HepG2 (cell line): ENCODE results near the gene RCC1. TPM values are rescaled to one million over a fixed set of nuclear protein-coding genes. Genes with fewer than 3 reads are reported as not detected.

Experiments used
- BHLHE40 ChIP-seq: IDR thresholded peaks from 2 replicates; pipeline ENCODE4 v1.6.1; 2011; ENCODE audit warnings: low read length, improper control_type of control experiment
- CEBPB ChIP-seq: IDR thresholded peaks from 2 replicates; pipeline ENCODE4 v1.6.1; 2011; ENCODE audit warnings: low read depth, low read length, improper control_type of control experiment, borderline replicate concordance
- FOXM1 ChIP-seq: sonication (generic); formaldehyde crosslinking; IDR thresholded peaks from 2 replicates; pipeline ENCODE4 v1.5.0; 2020; ENCODE audit warnings: missing genetic modification reagents
- HNRNPH1 ChIP-seq: fragments of 200-400 bp; formaldehyde crosslinking; optimal IDR thresholded peaks from 2 replicates; pipeline ENCODE3; 2017; ENCODE audit warnings: mild to moderate bottlenecking, low read depth, low read length
- HNRNPUL1 ChIP-seq: fragments of 200-400 bp; formaldehyde crosslinking; IDR thresholded peaks from 2 replicates; pipeline ENCODE4 v1.6.1; 2017; ENCODE audit warnings: low read depth, mild to moderate bottlenecking, low read length, moderate library complexity
- KAT2B ChIP-seq: fragments of 150-350 bp; IDR thresholded peaks from 2 replicates; pipeline ENCODE4 v1.6.1; 2014; ENCODE audit warnings: low read depth, low read length, borderline replicate concordance
- MXD4 ChIP-seq: IDR thresholded peaks from 2 replicates; pipeline ENCODE4 v1.6.1; 2016; ENCODE audit warnings: mild to moderate bottlenecking, missing biosample characterization, missing genetic modification reagents
- RBAK ChIP-seq: sonication (generic); formaldehyde crosslinking; IDR thresholded peaks from 2 replicates; pipeline ENCODE4 v1.5.1; 2020; ENCODE audit warnings: mild to moderate bottlenecking, missing genetic modification reagents
- RFX5 ChIP-seq: IDR thresholded peaks from 2 replicates; pipeline ENCODE4 v1.6.1; 2011; ENCODE audit warnings: low read depth, low read length, improper control_type of control experiment
- SMAD3 ChIP-seq: sonication (generic); formaldehyde crosslinking; IDR thresholded peaks from 2 replicates; pipeline ENCODE4 v1.4.0; 2020; ENCODE audit warnings: missing genetic modification reagents
- TAF15 ChIP-seq: fragments of 200-400 bp; formaldehyde crosslinking; IDR thresholded peaks from one replicate; pipeline ENCODE4 v1.6.1; 2018; ENCODE audit warnings: mild to moderate bottlenecking, low read depth, low read length; ENCODE audit not compliant: poor library complexity, severe bottlenecking
- ZBTB3 ChIP-seq: sonication (generic); formaldehyde crosslinking; IDR thresholded peaks from 2 replicates; pipeline ENCODE4 v1.4.0; 2020; ENCODE audit warnings: low read depth, mild to moderate bottlenecking, moderate library complexity, missing genetic modification reagents, borderline replicate concordance
- ZC3H4 ChIP-seq: sonication (generic); formaldehyde crosslinking; IDR thresholded peaks from 2 replicates; pipeline ENCODE4 v1.4.0; 2020; ENCODE audit warnings: missing genetic modification reagents, borderline replicate concordance
- ZNF224 ChIP-seq: sonication (generic); formaldehyde crosslinking; IDR thresholded peaks from 2 replicates; pipeline ENCODE4 v1.5.0; 2020; ENCODE audit warnings: mild to moderate bottlenecking, missing genetic modification reagents
- ZNF234 ChIP-seq: sonication (generic); formaldehyde crosslinking; conservative IDR thresholded peaks from 2 replicates; pipeline ENCODE4 v1.5.1; 2020; ENCODE audit warnings: mild to moderate bottlenecking, missing genetic modification reagents
- ZNF264 ChIP-seq: sonication (generic); formaldehyde crosslinking; IDR thresholded peaks from 2 replicates; pipeline ENCODE4 v1.4.0; 2020; ENCODE audit warnings: missing genetic modification reagents
- ZNF333 ChIP-seq: sonication (generic); formaldehyde crosslinking; IDR thresholded peaks from 2 replicates; pipeline ENCODE4 v1.4.0; 2020; ENCODE audit warnings: mild to moderate bottlenecking, missing genetic modification reagents, borderline replicate concordance
- ZNF775 ChIP-seq: sonication (generic); formaldehyde crosslinking; IDR thresholded peaks from 2 replicates; pipeline ENCODE4 v1.4.0; 2020; ENCODE audit warnings: missing genetic modification reagents, mild to moderate bottlenecking, moderate library complexity, borderline replicate concordance
- polyA plus RNA-seq, 8 experiments: library from polyadenylated mRNA; depleted of rRNA in 3 of 8; stranded (reverse) in 7 of 8; unstranded in 1 of 8; fragments of >200 nt; fragmentation: Illumina TruSeq in 4 of 8; extraction: Trizol in 4 of 8; gene quantifications; 2 replicates each; pipeline versions ENCODE4 v1.2.1 to v1.2.3, GENCODE V29; 2011 to 2016; ENCODE audit warnings: low read depth in 4 of 8, missing spikeins in 1 of 8, mixed read lengths in 1 of 8; ENCODE audit not compliant: insufficient read depth in 1 of 8
- total RNA-seq, 5 experiments: library from RNA; depleted of rRNA; stranded (reverse); fragments of >200 nt; fragmentation: Illumina TruSeq; extraction: Trizol; gene quantifications; 2 replicates each; pipeline ENCODE4 v1.2.3, GENCODE V29; 2016; ENCODE audit warnings: low read depth in 1 of 5
- TF ChIP-seq, protein P1 (sequence below), 2 experiments: sonication (generic) in 1 of 2; formaldehyde crosslinking in 1 of 2; IDR thresholded peaks; 2 replicates each; pipeline versions ENCODE4 v1.5.1 to v1.6.1; 2011 to 2020; ENCODE audit warnings: borderline replicate concordance in 1 of 2, low read depth in 1 of 2, low read length in 1 of 2, mild to moderate bottlenecking in 1 of 2, missing genetic modification reagents in 1 of 2, moderate library complexity in 1 of 2
- TF ChIP-seq, protein P2 (sequence below): sonication (generic); formaldehyde crosslinking; IDR thresholded peaks from 2 replicates; pipeline ENCODE4 v1.4.0; 2020; ENCODE audit warnings: missing genetic modification reagents; ENCODE audit errors: not compliant biosample characterization
- TF ChIP-seq, protein P3 (sequence below): sonication (generic); formaldehyde crosslinking; IDR thresholded peaks from 2 replicates; pipeline ENCODE4 v1.5.0; 2020; ENCODE audit warnings: mild to moderate bottlenecking, missing genetic modification reagents
- TF ChIP-seq, protein P4 (sequence below): sonication (generic); formaldehyde crosslinking; IDR thresholded peaks from 2 replicates; pipeline ENCODE4 v1.4.0; 2020; ENCODE audit warnings: missing genetic modification reagents

RCC1 gene
- total and polyA plus RNA-seq, 2 of the 13 experiments (the other 11 are each of a cell fraction or from before 2014, with no cell fraction given): 47.2 to 80.8 TPM

DNA sequence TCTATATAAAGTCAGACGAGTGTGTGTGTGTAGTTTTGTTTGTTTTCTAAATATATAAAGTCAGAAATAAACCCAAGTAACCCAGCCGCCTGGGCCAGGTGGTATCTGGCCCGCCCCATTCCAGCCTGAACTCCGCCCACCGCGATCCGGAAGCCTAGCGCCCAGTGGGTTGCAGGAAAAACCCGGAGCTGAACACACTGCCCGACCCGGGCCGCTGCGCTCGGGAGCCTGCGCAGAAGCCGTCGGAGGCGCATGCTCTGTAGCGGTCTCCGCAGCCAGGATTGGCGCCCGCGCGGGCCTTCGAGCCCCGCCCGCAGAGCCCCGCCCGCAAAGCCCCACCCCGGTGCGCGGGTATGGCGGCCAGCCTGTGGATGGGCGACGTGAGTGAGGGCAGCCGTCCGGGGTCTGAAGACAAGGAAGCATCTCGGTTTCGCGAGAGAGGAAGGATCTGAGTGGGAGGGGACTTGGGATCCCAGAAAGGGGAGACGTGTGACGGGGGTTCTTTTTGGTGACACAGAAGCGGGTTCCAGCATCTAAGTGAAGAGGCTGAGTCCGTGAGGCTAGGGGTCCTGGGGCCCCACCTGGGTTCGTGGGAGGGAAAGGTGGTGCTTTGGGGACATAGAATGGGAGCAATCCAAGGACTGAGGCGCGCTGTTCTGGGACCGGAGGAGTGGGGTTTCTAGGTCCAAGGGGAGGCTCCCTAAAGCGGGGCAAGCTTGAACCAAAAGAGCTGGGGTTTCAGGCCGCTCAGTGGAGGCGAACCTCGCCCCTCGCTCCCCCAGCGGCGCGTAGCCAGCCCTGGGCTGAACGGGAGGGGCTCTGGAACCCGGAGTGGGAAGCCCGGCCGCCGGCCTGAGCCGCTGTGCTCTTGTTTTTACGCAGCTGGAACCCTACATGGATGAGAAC lies 47.2 kb downstream of the RCC1 start, which contains the start of gene TRNAU1AP (continued):
- TF ChIP-seq, protein P1, sequence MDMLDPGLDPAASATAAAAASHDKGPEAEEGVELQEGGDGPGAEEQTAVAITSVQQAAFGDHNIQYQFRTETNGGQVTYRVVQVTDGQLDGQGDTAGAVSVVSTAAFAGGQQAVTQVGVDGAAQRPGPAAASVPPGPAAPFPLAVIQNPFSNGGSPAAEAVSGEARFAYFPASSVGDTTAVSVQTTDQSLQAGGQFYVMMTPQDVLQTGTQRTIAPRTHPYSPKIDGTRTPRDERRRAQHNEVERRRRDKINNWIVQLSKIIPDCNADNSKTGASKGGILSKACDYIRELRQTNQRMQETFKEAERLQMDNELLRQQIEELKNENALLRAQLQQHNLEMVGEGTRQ (IDR thresholded peaks at IDR 0.05; ENCODE audit: low read depth, low read length): no peak
- TF ChIP-seq, protein P1 (CRISPR knock-in tag; IDR thresholded peaks at IDR 0.05; ENCODE audit: borderline replicate concordance): peak; percentile 47; the same call in 1 of the 2 replicates
- TF ChIP-seq, protein P2, sequence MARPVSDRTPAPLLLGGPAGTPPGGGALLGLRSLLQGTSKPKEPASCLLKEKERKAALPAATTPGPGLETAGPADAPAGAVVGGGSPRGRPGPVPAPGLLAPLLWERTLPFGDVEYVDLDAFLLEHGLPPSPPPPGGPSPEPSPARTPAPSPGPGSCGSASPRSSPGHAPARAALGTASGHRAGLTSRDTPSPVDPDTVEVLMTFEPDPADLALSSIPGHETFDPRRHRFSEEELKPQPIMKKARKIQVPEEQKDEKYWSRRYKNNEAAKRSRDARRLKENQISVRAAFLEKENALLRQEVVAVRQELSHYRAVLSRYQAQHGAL (CRISPR knock-in tag): no peak
- TF ChIP-seq ZNF264 (CRISPR knock-in tag) (peak; percentile 71; the same call in 1 of the 2 replicates), FOXM1 (no peak), TAF15 (no peak), RBAK (CRISPR knock-in tag) (no peak), SMAD3 (CRISPR knock-in tag) (peak; percentile 73; the same call in 1 of the 2 replicates), RFX5 (no peak), ZBTB3 (CRISPR knock-in tag) (no peak), HNRNPH1 (no peak), ZC3H4 (no peak), HNRNPUL1 (peak; percentile 40; the same call in 1 of the 2 replicates), ZNF775 (CRISPR knock-in tag) (no peak), MXD4 (no peak), ZNF234 (no peak), ZNF333 (CRISPR knock-in tag) (peak; percentile 73), KAT2B (no peak), BHLHE40 (0 out of 2 replicates have a peak, but pooled peaks have one; percentile 18), ZNF224 (CRISPR knock-in tag) (no peak), CEBPB (no peak)
- TF ChIP-seq, protein P3, sequence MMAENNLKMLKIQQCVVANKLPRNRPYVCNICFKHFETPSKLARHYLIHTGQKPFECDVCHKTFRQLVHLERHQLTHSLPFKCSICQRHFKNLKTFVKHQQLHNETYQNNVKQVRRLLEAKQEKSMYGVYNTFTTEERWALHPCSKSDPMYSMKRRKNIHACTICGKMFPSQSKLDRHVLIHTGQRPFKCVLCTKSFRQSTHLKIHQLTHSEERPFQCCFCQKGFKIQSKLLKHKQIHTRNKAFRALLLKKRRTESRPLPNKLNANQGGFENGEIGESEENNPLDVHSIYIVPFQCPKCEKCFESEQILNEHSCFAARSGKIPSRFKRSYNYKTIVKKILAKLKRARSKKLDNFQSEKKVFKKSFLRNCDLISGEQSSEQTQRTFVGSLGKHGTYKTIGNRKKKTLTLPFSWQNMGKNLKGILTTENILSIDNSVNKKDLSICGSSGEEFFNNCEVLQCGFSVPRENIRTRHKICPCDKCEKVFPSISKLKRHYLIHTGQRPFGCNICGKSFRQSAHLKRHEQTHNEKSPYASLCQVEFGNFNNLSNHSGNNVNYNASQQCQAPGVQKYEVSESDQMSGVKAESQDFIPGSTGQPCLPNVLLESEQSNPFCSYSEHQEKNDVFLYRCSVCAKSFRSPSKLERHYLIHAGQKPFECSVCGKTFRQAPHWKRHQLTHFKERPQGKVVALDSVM (CRISPR knock-in tag): peak; percentile 81
- TF ChIP-seq, protein P4, sequence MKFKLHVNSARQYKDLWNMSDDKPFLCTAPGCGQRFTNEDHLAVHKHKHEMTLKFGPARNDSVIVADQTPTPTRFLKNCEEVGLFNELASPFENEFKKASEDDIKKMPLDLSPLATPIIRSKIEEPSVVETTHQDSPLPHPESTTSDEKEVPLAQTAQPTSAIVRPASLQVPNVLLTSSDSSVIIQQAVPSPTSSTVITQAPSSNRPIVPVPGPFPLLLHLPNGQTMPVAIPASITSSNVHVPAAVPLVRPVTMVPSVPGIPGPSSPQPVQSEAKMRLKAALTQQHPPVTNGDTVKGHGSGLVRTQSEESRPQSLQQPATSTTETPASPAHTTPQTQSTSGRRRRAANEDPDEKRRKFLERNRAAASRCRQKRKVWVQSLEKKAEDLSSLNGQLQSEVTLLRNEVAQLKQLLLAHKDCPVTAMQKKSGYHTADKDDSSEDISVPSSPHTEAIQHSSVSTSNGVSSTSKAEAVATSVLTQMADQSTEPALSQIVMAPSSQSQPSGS (CRISPR knock-in tag): peak; percentile 64; the same call in 1 of the 2 replicates
